Lower leg skin (tissue), 4 donors: ENCODE data around the gene FGF18. TPM values are rescaled to one million over a fixed set of nuclear protein-coding genes. Genes with fewer than 3 reads are reported as not detected.
A peak's percentile ranks its signal among the peaks of the same experiment; 100 is the strongest.

ENCODE experiments used
- DNase-seq, 2 donors: peaks; one replicate each; pipeline ENCODE4 v3.0.0-alpha.2; 2019; ENCODE audit warnings: low spot score in 2 of 2
- H3K4me3 ChIP-seq: fragments of 200-600 bp; sonication (generic); 2 replicates; pipeline ENCODE4 v1.5.1; 2017; ENCODE audit warnings: mild to moderate bottlenecking, low read depth; ENCODE audit not compliant: poor library complexity, severe bottlenecking
- POLR2A ChIP-seq, 2 donors: fragments of 450-650 bp; IDR thresholded peaks; one replicate each; pipeline ENCODE4 v1.6.1; 2016 to 2017; ENCODE audit warnings: antibody characterized with exemption in 2 of 2, mild to moderate bottlenecking in 1 of 2, moderate library complexity in 1 of 2
- WGBS, 2 donors: methylation state at CpG; one replicate each; pipeline ENCODE4 v1.1.5; 2018; 5-methylcytosine and 5-hydroxymethylcytosine counted together
- intact Hi-C: fragments of 100-400 bp; cut with DNase I; formaldehyde crosslinking; loops from one replicate; pipeline ENCODE4 v1.15.0; 2023; ENCODE audit warnings: low total_unique reads
- total RNA-seq, 4 donors: library from RNA; depleted of rRNA; stranded (reverse); fragments of >200 nt; gene quantifications; one replicate each; pipeline ENCODE4 v1.1.0, GENCODE V29; 2016
- TF ChIP-seq, protein P1 (sequence below), 3 donors: fragments of 450-650 bp; IDR thresholded peaks; one replicate each; pipeline ENCODE4 v1.5.1; 2016; ENCODE audit warnings: antibody characterized with exemption in 3 of 3, mild to moderate bottlenecking in 3 of 3, moderate library complexity in 2 of 3

Gene FGF18
- total RNA-seq, 4 donors from 2014 or later: 0.27 to 2.5 TPM; not detected in 2

- no peak overlapping the region for H3K4me3 ChIP-seq
- 91 to 93% methylated on average over 5 of the region's 5 CpGs for WGBS, 2 donors
- intact Hi-C loops: no loop called here
- DNase-seq: no peak
- TF ChIP-seq, protein P1, sequence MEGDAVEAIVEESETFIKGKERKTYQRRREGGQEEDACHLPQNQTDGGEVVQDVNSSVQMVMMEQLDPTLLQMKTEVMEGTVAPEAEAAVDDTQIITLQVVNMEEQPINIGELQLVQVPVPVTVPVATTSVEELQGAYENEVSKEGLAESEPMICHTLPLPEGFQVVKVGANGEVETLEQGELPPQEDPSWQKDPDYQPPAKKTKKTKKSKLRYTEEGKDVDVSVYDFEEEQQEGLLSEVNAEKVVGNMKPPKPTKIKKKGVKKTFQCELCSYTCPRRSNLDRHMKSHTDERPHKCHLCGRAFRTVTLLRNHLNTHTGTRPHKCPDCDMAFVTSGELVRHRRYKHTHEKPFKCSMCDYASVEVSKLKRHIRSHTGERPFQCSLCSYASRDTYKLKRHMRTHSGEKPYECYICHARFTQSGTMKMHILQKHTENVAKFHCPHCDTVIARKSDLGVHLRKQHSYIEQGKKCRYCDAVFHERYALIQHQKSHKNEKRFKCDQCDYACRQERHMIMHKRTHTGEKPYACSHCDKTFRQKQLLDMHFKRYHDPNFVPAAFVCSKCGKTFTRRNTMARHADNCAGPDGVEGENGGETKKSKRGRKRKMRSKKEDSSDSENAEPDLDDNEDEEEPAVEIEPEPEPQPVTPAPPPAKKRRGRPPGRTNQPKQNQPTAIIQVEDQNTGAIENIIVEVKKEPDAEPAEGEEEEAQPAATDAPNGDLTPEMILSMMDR (IDR thresholded peaks at IDR 0.05): no peak
- no peak for TF ChIP-seq POLR2A (IDR thresholded peaks at IDR 0.05)
Observed at GRCh38 chr5:171447226-171447625, 27.8 kb downstream of the FGF18 start.

DNA sequence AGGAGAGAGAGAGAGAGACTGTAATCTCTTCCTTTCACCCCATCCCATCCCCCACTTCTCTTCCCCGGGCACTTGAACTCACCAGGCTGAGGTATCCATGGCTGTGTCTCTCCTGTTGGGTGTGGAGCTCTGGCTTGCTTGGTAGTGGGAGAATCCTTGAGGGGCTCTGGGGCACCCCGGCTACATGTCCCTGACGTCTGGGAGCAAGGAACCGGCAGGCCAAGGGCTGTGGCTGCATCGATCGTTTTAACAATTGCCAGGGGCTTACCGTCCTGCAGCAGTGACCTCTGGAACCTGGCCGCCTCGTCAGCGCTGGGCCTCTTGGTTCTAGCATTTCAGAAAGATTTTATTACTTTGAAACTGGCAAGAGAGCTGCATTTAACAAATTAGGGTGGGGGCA is 30.0 kb downstream of the FGF18 start:
- DNase-seq: no peak
- WGBS, 2 donors: 86 to 90% methylated on average over 10 of the region's 10 CpGs
- intact Hi-C loops: no loop called here
- TF ChIP-seq POLR2A (IDR thresholded peaks at IDR 0.05): no peak
- TF ChIP-seq, protein P1 (IDR thresholded peaks at IDR 0.05): no peak
- no peak overlapping the region for H3K4me3 ChIP-seq

- 5 to 11% methylated on average over 56 to 76 of the region's 88 CpGs for WGBS, 2 donors
- TF ChIP-seq, protein P1 (IDR thresholded peaks at IDR 0.05): no peak
- no peak for TF ChIP-seq POLR2A (IDR thresholded peaks at IDR 0.05)
- peak; percentile 20 to 91 for DNase-seq
- H3K4me3 ChIP-seq: no peak overlapping the region
- intact Hi-C loops: no loop called here
Observed at GRCh38 chr5:171450423-171451331, 31.2 kb downstream of the FGF18 start.

DNA sequence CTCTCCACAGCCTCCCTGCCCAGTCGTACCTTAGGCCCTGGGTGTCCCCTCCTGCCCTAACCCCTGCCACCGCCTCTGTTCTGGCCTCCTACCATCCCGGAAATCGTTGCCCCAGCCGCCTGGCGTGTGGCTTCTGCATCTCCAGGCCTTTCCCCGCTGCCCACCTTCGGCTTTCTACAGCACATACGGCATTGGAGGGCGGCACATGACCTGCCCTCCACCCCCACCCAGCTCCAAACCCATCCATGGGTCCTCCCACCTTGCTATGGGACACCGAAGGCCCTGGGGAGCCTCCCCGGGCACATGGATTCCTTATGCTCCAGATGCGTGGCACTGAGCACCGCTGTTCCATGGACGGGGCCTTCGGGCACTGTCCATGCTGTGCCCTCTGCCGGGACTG is 32.0 kb downstream of the FGF18 start:
- WGBS, 2 donors: 79 to 83% methylated on average over 17 of the region's 17 CpGs
- no peak for DNase-seq
- intact Hi-C loops: no loop called here
- no peak overlapping the region for H3K4me3 ChIP-seq
- no peak for TF ChIP-seq POLR2A (IDR thresholded peaks at IDR 0.05)
- TF ChIP-seq, protein P1 (IDR thresholded peaks at IDR 0.05): no peak

DNA sequence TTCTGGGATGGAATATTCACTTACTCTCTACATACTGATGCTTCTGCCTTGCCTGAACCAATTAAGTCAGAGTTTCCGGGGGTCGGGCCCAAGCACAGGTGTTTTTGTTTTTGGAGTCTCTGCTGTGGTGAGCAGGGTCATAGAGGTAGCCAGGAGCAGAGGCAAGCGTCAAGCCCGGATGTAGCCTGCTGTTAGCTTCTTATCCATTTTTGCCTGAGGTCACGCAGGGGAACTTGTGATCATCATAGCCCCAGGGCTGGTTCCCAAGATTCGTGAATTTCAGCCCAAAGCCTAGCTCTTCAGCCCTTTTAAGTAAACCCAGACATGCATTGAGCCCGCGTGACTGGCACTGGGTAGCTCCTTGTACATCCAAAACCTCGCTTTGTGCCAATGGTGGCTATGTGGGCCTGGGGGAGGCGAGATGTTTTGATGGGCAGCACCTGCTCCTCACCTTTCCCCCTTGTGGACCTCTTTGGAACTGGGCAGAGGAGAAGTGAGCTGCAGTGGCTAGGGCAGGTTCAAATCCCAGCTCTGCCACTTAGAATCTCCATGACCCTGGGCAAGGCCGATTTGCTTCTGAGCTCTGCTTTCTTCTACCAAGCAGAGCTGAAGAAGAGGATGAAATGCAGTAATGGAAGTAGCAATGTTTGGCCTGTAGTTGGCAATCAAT is 33.7 kb downstream of the FGF18 start:
- DNase-seq: no peak
- intact Hi-C loops: no loop called here
- TF ChIP-seq, protein P1 (IDR thresholded peaks at IDR 0.05): no peak
- TF ChIP-seq POLR2A (IDR thresholded peaks at IDR 0.05): no peak
- WGBS, 2 donors: 85 to 86% methylated on average over 11 of the region's 11 CpGs
- H3K4me3 ChIP-seq: no peak overlapping the region
